Immature natural killer cell (primary cell): ENCODE results near the gene UBL3. TPM values are rescaled to one million over a fixed set of nuclear protein-coding genes. Genes with fewer than 3 reads are reported as not detected.
A peak's percentile ranks its signal among the peaks of the same experiment; 100 is the strongest.

ENCODE experiments used
- DNase-seq, 3 donors: peaks; one replicate each; pipeline ENCODE4 v3.0.0; 2022; ENCODE audit warnings: mixed read lengths in 1 of 3
- H3K27ac Mint-ChIP-seq, 6 donors: one replicate each; pipeline ENCODE4 v1.8.0; 2020; ENCODE audit warnings: mixed read lengths in 6 of 6, mild to moderate bottlenecking in 5 of 6, inconsistent platforms in 4 of 6, moderate library complexity in 3 of 6
- H3K27me3 Mint-ChIP-seq, 3 donors: one replicate each; pipeline ENCODE4 v1.8.0; 2020 to 2021; ENCODE audit warnings: low read depth in 3 of 3, mild to moderate bottlenecking in 3 of 3, mixed read lengths in 3 of 3, moderate library complexity in 3 of 3, inconsistent platforms in 1 of 3
- H3K36me3 Mint-ChIP-seq, 3 donors: one replicate each; pipeline ENCODE4 v1.8.0; 2020; ENCODE audit warnings: mixed read lengths in 3 of 3, inconsistent platforms in 2 of 3, mild to moderate bottlenecking in 2 of 3
- H3K4me1 Mint-ChIP-seq, 2 donors: one replicate each; pipeline ENCODE4 v1.8.0; 2020; ENCODE audit warnings: inconsistent platforms in 2 of 2, mild to moderate bottlenecking in 2 of 2, mixed read lengths in 2 of 2, moderate library complexity in 1 of 2
- H3K4me3 Mint-ChIP-seq, 5 donors: one replicate each; pipeline ENCODE4 v1.8.0; 2020; ENCODE audit warnings: mild to moderate bottlenecking in 5 of 5, mixed read lengths in 5 of 5, inconsistent platforms in 3 of 5, moderate library complexity in 3 of 5
- H3K9me3 Mint-ChIP-seq, 6 donors: one replicate each; pipeline ENCODE4 v1.8.0; 2020; ENCODE audit warnings: mild to moderate bottlenecking in 6 of 6, mixed read lengths in 6 of 6, inconsistent platforms in 4 of 6, moderate library complexity in 3 of 6
- polyA plus RNA-seq, 3 donors: library from polyadenylated mRNA; unstranded; fragments of 300-500 nt; fragmentation: Illumina TruSeq; gene quantifications; one replicate each; pipeline ENCODE4 v1.2.3, GENCODE V29; 2021

The UBL3 gene
- polyA plus RNA-seq, 3 donors from 2014 or later: 22.9 to 32.5 (median 27.6) TPM

- Mint-ChIP-seq H3K4me1 (peaks cover 23 to 37% of the 10 kb centered on the region in 2 donors), H3K36me3 (no peaks in the 10 kb centered on the region), H3K27ac (no peak overlapping the region), H3K9me3 (no peaks in the 10 kb centered on the region), H3K4me3 (no peak overlapping the region), H3K27me3 (peaks cover 0 to 5% (median 0%) of the 10 kb centered on the region in 3 donors)
- no peak for DNase-seq
Observed at GRCh38 chr13:29791508-29791907, 58.9 kb downstream of the UBL3 start.

- DNase-seq: no peak
- no peaks in the 10 kb centered on the region for H3K36me3 Mint-ChIP-seq
- H3K27me3 Mint-ChIP-seq: peaks cover 0 to 5% (median 0%) of the 10 kb centered on the region in 3 donors
- no peak overlapping the region for H3K27ac Mint-ChIP-seq
- peaks cover 22 to 47% of the 10 kb centered on the region in 2 donors for H3K4me1 Mint-ChIP-seq
- no peak overlapping the region for H3K4me3 Mint-ChIP-seq
- no peaks in the 10 kb centered on the region for H3K9me3 Mint-ChIP-seq
Observed at GRCh38 chr13:29786698-29787097, 63.7 kb downstream of the UBL3 start.

GRCh38 chr13:29785978-29786377 is 64.4 kb downstream of the UBL3 start:
- peak overlapping the region in 1 of 6 donors; percentile 23 for H3K27ac Mint-ChIP-seq
- H3K9me3 Mint-ChIP-seq: no peaks in the 10 kb centered on the region
- DNase-seq: no peak
- H3K36me3 Mint-ChIP-seq: no peaks in the 10 kb centered on the region
- peaks cover 0 to 4% (median 0%) of the 10 kb centered on the region in 3 donors for H3K27me3 Mint-ChIP-seq
- peaks cover 16 to 40% of the 10 kb centered on the region in 2 donors for H3K4me1 Mint-ChIP-seq
- no peak overlapping the region for H3K4me3 Mint-ChIP-seq

- Mint-ChIP-seq H3K4me1 (peaks cover 8 to 45% of the 10 kb centered on the region in 2 donors), H3K9me3 (no peaks in the 10 kb centered on the region), H3K27ac (no peak overlapping the region), H3K4me3 (no peak overlapping the region), H3K36me3 (no peaks in the 10 kb centered on the region), H3K27me3 (no peaks in the 10 kb centered on the region)
- DNase-seq: no peak
Observed at GRCh38 chr13:29782798-29783197, 67.6 kb downstream of the UBL3 start.

- Mint-ChIP-seq H3K27ac (no peak overlapping the region), H3K36me3 (peaks cover 0 to 4% (median 4%) of the 10 kb centered on the region in 3 donors), H3K9me3 (no peaks in the 10 kb centered on the region), H3K27me3 (peaks cover 0 to 2% (median 1%) of the 10 kb centered on the region in 3 donors), H3K4me1 (peaks cover 6 to 14% of the 10 kb centered on the region in 2 donors), H3K4me3 (no peak overlapping the region)
- DNase-seq: no peak
Observed at GRCh38 chr13:29774830-29775229, 75.6 kb downstream of the UBL3 start.

- Mint-ChIP-seq H3K36me3 (peaks cover 10% of the 10 kb centered on the region in 3 donors), H3K4me3 (no peak overlapping the region), H3K27ac (no peak overlapping the region), H3K4me1 (peaks cover 0 to 3% of the 10 kb centered on the region in 2 donors), H3K9me3 (no peaks in the 10 kb centered on the region), H3K27me3 (peaks cover 0 to 1% (median 0%) of the 10 kb centered on the region in 3 donors)
- DNase-seq: peak; percentile 29 to 39 (median 36)
Observed at GRCh38 chr13:29771247-29771646, 79.2 kb downstream of the UBL3 start.

GRCh38 chr13:29767006-29767405 is 83.4 kb downstream of the UBL3 start:
- H3K27ac Mint-ChIP-seq: no peak overlapping the region
- H3K9me3 Mint-ChIP-seq: no peaks in the 10 kb centered on the region
- no peak for DNase-seq
- no peak overlapping the region for H3K4me3 Mint-ChIP-seq
- H3K27me3 Mint-ChIP-seq: peaks cover 0 to 3% (median under 1%) of the 10 kb centered on the region in 3 donors
- H3K36me3 Mint-ChIP-seq: peaks cover 7 to 10% (median 9%) of the 10 kb centered on the region in 3 donors
- H3K4me1 Mint-ChIP-seq: peaks cover 19 to 26% of the 10 kb centered on the region in 2 donors

GRCh38 chr13:29763436-29764180 is 86.8 kb downstream of the UBL3 start:
- Mint-ChIP-seq H3K4me1 (peaks cover 27 to 35% of the 10 kb centered on the region in 2 donors), H3K27ac (peak overlapping the region; percentile 22 to 82 (median 48)), H3K9me3 (peaks cover 0 to 1% (median 0%) of the 10 kb centered on the region in 6 donors), H3K27me3 (peaks cover 0 to 5% (median 2%) of the 10 kb centered on the region in 3 donors), H3K36me3 (peaks cover 9 to 16% (median 12%) of the 10 kb centered on the region in 3 donors), H3K4me3 (peak overlapping the region in 3 of 5 donors; percentile 2 to 15 (median 9))
- DNase-seq: no peak

GRCh38 chr13:29761815-29762214 is 88.6 kb downstream of the UBL3 start:
- Mint-ChIP-seq H3K4me1 (peaks cover 29 to 38% of the 10 kb centered on the region in 2 donors), H3K36me3 (peaks cover 6 to 9% (median 8%) of the 10 kb centered on the region in 3 donors), H3K9me3 (peaks cover 0 to 1% (median 0%) of the 10 kb centered on the region in 6 donors), H3K4me3 (no peak overlapping the region), H3K27ac (no peak overlapping the region), H3K27me3 (peaks cover 0 to 5% (median 3%) of the 10 kb centered on the region in 3 donors)
- DNase-seq: no peak

- DNase-seq: no peak
- H3K27me3 Mint-ChIP-seq: peaks cover 0 to 5% (median 5%) of the 10 kb centered on the region in 3 donors
- H3K36me3 Mint-ChIP-seq: peaks cover 3 to 6% (median 6%) of the 10 kb centered on the region in 3 donors
- H3K27ac Mint-ChIP-seq: no peak overlapping the region
- H3K4me3 Mint-ChIP-seq: no peak overlapping the region
- peaks cover 0 to 1% (median 0%) of the 10 kb centered on the region in 6 donors for H3K9me3 Mint-ChIP-seq
- H3K4me1 Mint-ChIP-seq: peaks cover 29 to 38% of the 10 kb centered on the region in 2 donors
Observed at GRCh38 chr13:29761160-29761559, 89.3 kb downstream of the UBL3 start.

- H3K9me3 Mint-ChIP-seq: peaks cover 0 to 1% (median 0%) of the 10 kb centered on the region in 6 donors
- peaks cover 3 to 6% (median 6%) of the 10 kb centered on the region in 3 donors for H3K36me3 Mint-ChIP-seq
- no peak for DNase-seq
- H3K27me3 Mint-ChIP-seq: peaks cover 0 to 5% (median 5%) of the 10 kb centered on the region in 3 donors
- H3K27ac Mint-ChIP-seq: no peak overlapping the region
- H3K4me1 Mint-ChIP-seq: peaks cover 29 to 38% of the 10 kb centered on the region in 2 donors
- H3K4me3 Mint-ChIP-seq: no peak overlapping the region
Observed at GRCh38 chr13:29760544-29760943, 89.9 kb downstream of the UBL3 start.

GRCh38 chr13:29758531-29759114 is 91.8 kb downstream of the UBL3 start:
- Mint-ChIP-seq H3K4me3 (peak overlapping the region in 2 of 5 donors; percentile 11 to 68), H3K27me3 (peaks cover 0 to 5% (median 4%) of the 10 kb centered on the region in 3 donors), H3K4me1 (peaks cover 23 to 27% of the 10 kb centered on the region in 2 donors), H3K9me3 (peaks cover 0 to 1% (median 0%) of the 10 kb centered on the region in 6 donors), H3K27ac (peak overlapping the region in 3 of 6 donors; percentile 65 to 89 (median 68)), H3K36me3 (peaks cover 3 to 6% (median 6%) of the 10 kb centered on the region in 3 donors)
- peak; percentile 12 to 40 (median 29) for DNase-seq

GRCh38 chr13:29756506-29756905 is 93.9 kb downstream of the UBL3 start:
- H3K27me3 Mint-ChIP-seq: peaks cover 0 to 5% (median 4%) of the 10 kb centered on the region in 3 donors
- peaks cover 3 to 6% (median 3%) of the 10 kb centered on the region in 3 donors for H3K36me3 Mint-ChIP-seq
- H3K9me3 Mint-ChIP-seq: peaks cover 0 to 1% (median 0%) of the 10 kb centered on the region in 6 donors
- no peak overlapping the region for H3K27ac Mint-ChIP-seq
- DNase-seq: no peak
- peaks cover 9 to 11% of the 10 kb centered on the region in 2 donors for H3K4me1 Mint-ChIP-seq
- no peak overlapping the region for H3K4me3 Mint-ChIP-seq

- Mint-ChIP-seq H3K4me1 (peaks cover 7 to 11% of the 10 kb centered on the region in 2 donors), H3K9me3 (no peaks in the 10 kb centered on the region), H3K27me3 (peaks cover 0 to 5% (median 2%) of the 10 kb centered on the region in 3 donors), H3K36me3 (no peaks in the 10 kb centered on the region), H3K4me3 (no peak overlapping the region), H3K27ac (no peak overlapping the region)
- no peak for DNase-seq
Observed at GRCh38 chr13:29754473-29754806, 96.0 kb downstream of the UBL3 start.
